Fibroblast of skin of scalp (primary cell): ENCODE measurements around the gene MPPED2.

ENCODE experiments used
- DNase-seq: peaks from one replicate; pipeline ENCODE4 v3.0.0-alpha.2; 2013

MPPED2 gene

GRCh38 chr11:30451167-30451566, 135.0 kb downstream of the MPPED2 start:
- DNase-seq: no peak

- no peak for DNase-seq
Observed at GRCh38 chr11:30447058-30447640, 139.0 kb downstream of the MPPED2 start.

- no peak for DNase-seq
Observed at GRCh38 chr11:30446520-30446919, 139.6 kb downstream of the MPPED2 start.

- no peak for DNase-seq
Observed at GRCh38 chr11:30445056-30445455, 141.1 kb downstream of the MPPED2 start.

GRCh38 chr11:30440510-30440909, 145.6 kb downstream of the MPPED2 start:
- no peak for DNase-seq

GRCh38 chr11:30436801-30437200, 149.4 kb downstream of the MPPED2 start:
- no peak for DNase-seq

- no peak for DNase-seq
Observed at GRCh38 chr11:30435488-30435887, 150.7 kb downstream of the MPPED2 start.

- no peak for DNase-seq
Observed at GRCh38 chr11:30434901-30435300, 151.3 kb downstream of the MPPED2 start.

GRCh38 chr11:30433831-30434230, 152.3 kb downstream of the MPPED2 start:
- peak; percentile 7 for DNase-seq

GRCh38 chr11:30432716-30433115, 153.4 kb downstream of the MPPED2 start:
- DNase-seq: no peak

GRCh38 chr11:30432178-30432577, 154.0 kb downstream of the MPPED2 start:
- DNase-seq: no peak

- no peak for DNase-seq
Observed at GRCh38 chr11:30431127-30431814, 154.9 kb downstream of the MPPED2 start.

GRCh38 chr11:30429550-30429949, 156.6 kb downstream of the MPPED2 start:
- DNase-seq: no peak

GRCh38 chr11:30426781-30427180, 159.4 kb downstream of the MPPED2 start:
- DNase-seq: no peak

- no peak for DNase-seq
Observed at GRCh38 chr11:30424844-30425243, 161.3 kb downstream of the MPPED2 start.

- no peak for DNase-seq
Observed at GRCh38 chr11:30424321-30424720, 161.8 kb downstream of the MPPED2 start.

GRCh38 chr11:30423886-30424285, 162.3 kb downstream of the MPPED2 start:
- no peak for DNase-seq

GRCh38 chr11:30423279-30423648, 162.9 kb downstream of the MPPED2 start:
- DNase-seq: no peak

- no peak for DNase-seq
Observed at GRCh38 chr11:30422447-30423278, 163.5 kb downstream of the MPPED2 start.

GRCh38 chr11:30420233-30420787, 165.8 kb downstream of the MPPED2 start:
- no peak for DNase-seq

GRCh38 chr11:30414806-30415205, 171.3 kb downstream of the MPPED2 start:
- DNase-seq: no peak

GRCh38 chr11:30414244-30414643, 171.9 kb downstream of the MPPED2 start:
- no peak for DNase-seq

- DNase-seq: no peak
Observed at GRCh38 chr11:30412509-30412908, 173.6 kb downstream of the MPPED2 start.
